Coronary artery (tissue), 2 donors: ENCODE results near the gene INHBE.
A peak's percentile ranks its signal among the peaks of the same experiment; 100 is the strongest.
"Not testable (repeated sequence)": the region's sequence is repeated elsewhere in the genome, so short reads cannot be mapped to it uniquely, and the experiment has no call there.

ENCODE experiments used
- DNase-seq: peaks from one replicate; pipeline ENCODE4 v3.0.0-alpha.2; 2017; ENCODE audit warnings: low spot score
- H3K27ac ChIP-seq, 2 donors: fragments of 200-600 bp; sonication (generic); one replicate each; pipeline ENCODE4 v1.5.1; 2016 to 2019
- H3K4me3 ChIP-seq: fragments of 200-600 bp; sonication (generic); 2 replicates; pipeline ENCODE4 v1.5.1; 2016; ENCODE audit warnings: mild to moderate bottlenecking, moderate library complexity
- TF ChIP-seq, protein P1 (sequence below): fragments of 200-600 bp; sonication (generic); IDR thresholded peaks from one replicate; pipeline ENCODE4 v1.5.1; 2019; ENCODE audit warnings: antibody characterized with exemption

INHBE gene

DNA sequence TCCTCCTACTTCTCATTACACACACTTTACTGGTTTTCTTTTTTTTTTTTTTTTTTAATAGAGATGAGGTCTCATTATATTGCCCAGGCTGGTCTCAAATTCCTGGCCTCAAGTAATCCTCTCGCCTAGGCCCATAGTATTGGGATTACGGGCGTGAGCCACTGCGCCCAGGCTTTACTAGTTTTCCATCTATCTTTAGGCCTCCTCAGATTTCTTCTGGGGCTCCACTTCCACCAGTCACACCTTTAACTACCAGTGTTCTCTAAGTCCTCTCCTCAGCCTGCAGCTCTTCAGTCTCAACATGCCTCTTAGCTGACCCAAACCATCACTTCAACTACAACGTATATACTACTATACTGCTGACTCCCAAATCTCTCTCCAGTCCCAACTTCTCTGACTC lies 34.6 kb upstream of the INHBE start:
- TF ChIP-seq, protein P1, sequence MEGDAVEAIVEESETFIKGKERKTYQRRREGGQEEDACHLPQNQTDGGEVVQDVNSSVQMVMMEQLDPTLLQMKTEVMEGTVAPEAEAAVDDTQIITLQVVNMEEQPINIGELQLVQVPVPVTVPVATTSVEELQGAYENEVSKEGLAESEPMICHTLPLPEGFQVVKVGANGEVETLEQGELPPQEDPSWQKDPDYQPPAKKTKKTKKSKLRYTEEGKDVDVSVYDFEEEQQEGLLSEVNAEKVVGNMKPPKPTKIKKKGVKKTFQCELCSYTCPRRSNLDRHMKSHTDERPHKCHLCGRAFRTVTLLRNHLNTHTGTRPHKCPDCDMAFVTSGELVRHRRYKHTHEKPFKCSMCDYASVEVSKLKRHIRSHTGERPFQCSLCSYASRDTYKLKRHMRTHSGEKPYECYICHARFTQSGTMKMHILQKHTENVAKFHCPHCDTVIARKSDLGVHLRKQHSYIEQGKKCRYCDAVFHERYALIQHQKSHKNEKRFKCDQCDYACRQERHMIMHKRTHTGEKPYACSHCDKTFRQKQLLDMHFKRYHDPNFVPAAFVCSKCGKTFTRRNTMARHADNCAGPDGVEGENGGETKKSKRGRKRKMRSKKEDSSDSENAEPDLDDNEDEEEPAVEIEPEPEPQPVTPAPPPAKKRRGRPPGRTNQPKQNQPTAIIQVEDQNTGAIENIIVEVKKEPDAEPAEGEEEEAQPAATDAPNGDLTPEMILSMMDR = no peak
- Histone ChIP-seq H3K27ac (no peak overlapping the region), H3K4me3 (no peak overlapping the region)
- DNase-seq = no peak

DNA sequence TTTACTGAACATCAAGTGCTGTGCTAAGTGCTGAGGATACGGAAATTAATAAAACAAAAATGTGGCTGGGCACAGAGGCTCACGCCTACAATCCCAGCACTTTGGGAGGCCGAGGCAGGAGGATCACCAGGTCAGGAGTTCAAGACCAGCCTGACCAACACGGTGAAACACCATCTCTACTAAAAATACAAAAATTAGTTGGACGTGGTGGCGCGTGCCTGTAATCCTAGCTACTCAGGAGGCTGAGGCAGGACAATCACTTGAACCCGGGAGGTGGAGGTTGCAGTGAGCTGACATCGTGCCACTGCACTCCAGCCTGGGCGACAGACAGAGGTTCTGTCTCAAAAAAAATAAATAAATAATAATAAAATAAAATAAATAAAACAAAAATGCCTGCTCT lies 28.2 kb upstream of the INHBE start:
- not testable (repeated sequence) for H3K27ac ChIP-seq, H3K4me3 ChIP-seq, DNase-seq

DNA sequence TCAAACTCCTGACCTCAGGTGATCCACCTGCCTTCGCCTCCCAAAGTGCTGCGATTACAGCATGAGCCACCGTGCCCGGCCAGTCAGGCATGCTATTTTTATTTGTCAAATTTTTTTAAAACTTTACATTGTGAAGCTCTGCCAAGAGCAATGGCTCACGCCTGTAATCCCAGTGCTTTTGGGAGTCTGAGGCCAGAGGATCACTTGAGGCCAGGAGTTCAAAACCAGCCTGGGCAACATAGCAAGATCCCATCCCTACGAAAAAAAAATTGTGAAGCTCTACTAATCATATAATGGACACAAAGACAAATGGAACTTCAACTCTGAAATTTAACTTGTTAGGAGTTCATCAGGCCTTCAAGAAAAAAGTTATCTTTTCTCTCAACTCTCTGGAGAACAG lies 26.1 kb upstream of the INHBE start:
- Histone ChIP-seq H3K4me3 (peak overlapping the region; percentile 85), H3K27ac (peak overlapping the region; percentile 89 to 98)
- no peak for DNase-seq
- TF ChIP-seq, protein P1 = no peak

DNA sequence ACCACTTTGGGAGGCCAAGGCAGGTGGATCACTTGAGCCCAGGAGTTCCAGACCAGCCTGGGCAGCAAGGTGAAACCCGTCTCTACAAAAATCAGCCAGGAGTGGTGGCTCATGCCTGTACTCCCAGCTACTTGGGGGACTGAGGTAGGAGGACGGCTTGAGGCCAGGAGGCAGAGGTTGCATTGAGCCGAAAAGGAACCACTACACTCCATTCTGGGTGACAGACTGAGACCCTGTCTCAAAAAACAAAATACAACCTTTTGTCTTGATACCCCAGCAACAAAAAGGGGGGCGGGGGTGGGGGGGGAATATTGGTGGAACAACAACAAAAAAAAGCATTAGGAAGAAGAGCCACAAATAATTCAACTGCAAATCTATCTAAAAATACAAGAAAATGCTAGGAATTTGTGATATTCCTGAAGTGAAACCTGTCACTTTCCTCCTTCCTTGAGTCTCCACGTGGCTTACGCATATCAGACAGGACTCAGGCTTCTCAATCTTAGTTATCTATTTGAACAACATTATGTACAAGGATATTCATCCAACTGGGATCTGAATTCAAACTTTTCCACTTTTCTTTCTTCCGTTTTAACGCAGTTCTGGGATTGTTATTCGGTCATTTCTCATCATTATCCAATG lies 25.5 kb upstream of the INHBE start:
- Histone ChIP-seq H3K27ac (peak overlapping the region; percentile 89 to 98), H3K4me3 (peak overlapping the region; percentile 85)
- no peak for DNase-seq
- TF ChIP-seq, protein P1 = no peak

DNA sequence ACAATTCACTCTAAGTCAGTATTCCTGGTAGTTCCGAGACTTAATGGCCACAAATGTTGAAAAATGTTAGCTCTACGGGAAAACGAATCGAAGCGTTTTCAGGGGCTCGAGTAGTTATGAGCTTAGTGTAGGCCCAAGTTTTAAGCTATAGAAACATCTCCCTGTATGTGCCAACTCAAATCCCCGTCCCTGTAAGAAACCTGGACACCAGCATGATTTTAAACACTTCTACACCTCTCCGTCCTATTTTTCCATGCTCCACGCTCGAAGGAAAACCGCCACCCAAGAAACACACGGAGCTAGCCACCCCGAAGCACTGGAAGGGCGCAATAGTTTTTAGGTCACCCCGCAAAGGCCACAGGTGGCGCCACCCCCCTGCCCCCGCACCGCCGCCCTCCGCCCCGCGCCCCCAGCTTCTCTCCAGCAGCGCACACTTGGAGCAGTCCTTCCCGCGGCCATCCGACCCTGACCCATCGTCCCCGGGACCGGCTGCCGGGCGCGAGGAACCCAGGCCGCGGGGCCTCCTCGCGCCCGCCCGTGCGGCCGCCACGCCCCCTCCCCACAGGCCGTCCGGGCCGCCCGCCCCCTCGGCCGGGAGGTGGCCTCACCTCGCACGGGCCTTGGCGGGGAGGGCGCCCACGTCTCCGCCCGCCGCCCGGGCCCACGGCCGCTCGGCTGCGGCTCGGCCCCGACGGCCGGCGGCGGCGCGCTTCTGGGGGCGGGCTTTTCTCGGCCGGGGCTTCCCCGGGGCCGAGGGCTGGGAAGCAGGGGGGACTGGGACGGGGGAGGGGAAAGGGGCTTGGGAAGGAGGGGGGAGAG lies 24.8 kb upstream of the INHBE start:
- peak; percentile 78 for DNase-seq
- H3K27ac ChIP-seq = peak overlapping the region; percentile 89 to 98
- H3K4me3 ChIP-seq = peak overlapping the region; percentile 85
- TF ChIP-seq, protein P1 = no peak

DNA sequence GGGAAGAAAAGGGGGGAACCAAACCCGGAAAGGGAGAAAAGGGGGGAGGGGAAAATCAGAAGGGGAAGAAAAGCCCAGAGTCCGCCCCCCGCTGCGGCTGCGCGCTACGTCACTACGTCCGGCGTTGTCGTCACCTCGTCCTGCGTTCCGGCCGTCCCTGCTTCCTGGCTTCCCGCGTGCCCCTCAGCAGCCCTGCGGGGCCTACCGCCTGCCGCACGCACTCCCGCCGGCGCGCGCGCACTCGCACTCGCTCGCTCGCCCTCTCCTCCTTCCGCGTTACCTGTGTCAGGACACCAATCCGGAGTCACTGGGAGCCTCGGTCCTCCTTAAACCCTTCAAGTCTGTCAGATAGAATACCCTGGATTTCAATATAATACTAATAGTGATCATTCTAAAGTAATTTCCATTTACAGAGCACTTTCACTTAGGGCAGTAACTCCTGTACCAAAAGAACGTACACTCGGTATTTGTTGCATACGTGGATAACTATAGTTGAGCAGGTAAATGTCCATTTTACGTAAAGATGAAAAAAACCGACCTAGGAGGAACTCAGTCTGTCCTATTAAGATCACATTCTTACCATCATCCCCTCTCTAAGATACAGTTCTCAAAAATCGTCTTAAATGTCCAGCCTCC lies 24.1 kb upstream of the INHBE start, which contains the start of gene R3HDM2:
TSS of gene R3HDM2 (minus strand) at position 113 of the 636 bp plus-strand sequence. CDS start 120,615 bp downstream, outside the sequence.
- TF ChIP-seq, protein P1 = no peak
- peak; percentile 97 for DNase-seq
- peak within 1 kb of the TSS; percentile 89 to 98 for H3K27ac ChIP-seq
- peak within 1 kb of the TSS; percentile 85 for H3K4me3 ChIP-seq

DNA sequence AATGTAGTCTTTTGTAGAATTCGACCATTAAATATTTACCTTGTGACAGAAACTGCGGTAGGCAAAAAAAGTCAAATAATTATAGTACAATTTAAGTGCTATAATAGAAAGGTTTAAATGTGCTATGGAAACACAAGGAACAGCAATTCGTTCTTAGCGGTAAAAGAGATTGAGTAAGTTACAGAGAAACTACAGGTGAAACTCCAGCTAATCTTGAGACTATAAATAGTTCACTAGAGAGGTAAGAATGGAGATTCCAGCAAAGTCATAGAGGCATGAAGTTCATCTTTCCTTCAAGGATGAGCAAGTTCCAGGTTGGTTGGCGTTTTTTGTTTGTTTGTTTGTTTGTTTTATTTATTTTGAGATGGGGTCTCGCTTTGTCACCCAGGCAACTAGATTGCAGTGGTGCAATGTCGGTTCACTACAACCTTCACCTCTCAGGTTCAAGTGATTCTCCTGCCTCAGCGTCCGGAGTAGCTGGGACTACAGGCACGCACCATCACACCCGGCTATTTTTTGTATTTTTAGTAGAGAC lies 23.4 kb upstream of the INHBE start:
- Histone ChIP-seq H3K27ac (peak overlapping the region; percentile 89 to 98), H3K4me3 (peak overlapping the region; percentile 85)
- no peak for DNase-seq
- TF ChIP-seq, protein P1 = no peak
